ENCODE results near the gene MST1R. TPM values are rescaled to one million over a fixed set of nuclear protein-coding genes. Genes with fewer than 3 reads are reported as not detected.

The MST1R gene
- polyA plus RNA-seq, 1 experiment, result 0.64 TPM

DNA sequence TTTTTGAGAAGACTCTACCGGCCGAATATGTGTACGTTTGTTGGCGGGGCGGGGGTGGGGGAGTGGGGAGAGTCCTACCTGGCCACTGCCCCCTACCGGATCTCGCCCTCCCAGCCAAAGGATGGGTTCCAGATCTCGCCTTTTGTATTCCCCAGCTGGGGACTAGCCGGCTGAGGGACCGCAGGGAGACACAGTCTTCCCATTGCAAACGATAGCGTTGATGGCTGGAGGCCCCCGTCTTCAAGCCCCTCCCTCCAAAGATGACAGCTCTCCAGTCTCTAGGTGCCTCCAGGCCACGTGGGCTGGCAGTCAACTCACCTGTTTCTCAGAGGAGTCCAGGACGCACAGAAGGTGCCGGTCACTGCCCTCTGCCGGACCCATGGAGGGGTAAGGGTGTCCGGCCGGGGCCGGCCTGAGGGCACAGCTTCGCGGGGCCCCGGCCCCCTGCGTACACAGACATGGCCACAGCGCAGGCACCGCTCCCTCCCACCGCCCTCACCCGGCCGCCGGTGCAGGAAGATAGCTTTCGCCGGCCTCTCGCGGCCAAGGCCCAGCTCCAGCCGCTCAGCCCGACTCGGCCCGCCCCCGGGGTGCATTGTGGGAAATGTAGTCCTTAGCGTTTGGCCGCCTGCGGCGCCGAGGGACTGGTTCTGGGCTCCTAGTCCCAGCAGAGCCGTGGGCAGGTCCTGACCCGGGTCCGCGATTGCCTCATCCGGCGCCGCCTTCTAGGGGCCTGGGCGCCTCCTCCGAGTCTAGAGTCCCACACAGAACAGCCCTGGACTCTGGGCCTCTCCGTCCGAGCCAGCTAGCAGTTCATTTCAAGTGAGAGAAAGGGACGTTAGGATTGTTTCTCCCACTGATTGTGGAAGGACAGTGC is 25.9 kb upstream of the MST1R start, which contains the start of gene MON1A:
MON1A (minus strand) TSS at position 521 of the 877 bp plus-strand sequence. CDS start 16,465 bp downstream, outside the sequence.
- Histone ChIP-seq H3K4me3 (ENCODE audit: low read depth, low read length) (peak within 1 kb of the TSS; percentile 90), H3K36me3 (ENCODE audit: control insufficient read depth, insufficient read depth, low read length) (no peaks in the 10 kb centered on the region; the same call in 1 of the 2 replicates), H3K27me3 (ENCODE audit: control insufficient read depth, insufficient read depth, low read length) (no peaks in the 10 kb centered on the region)
- CTCF ChIA-PET, result interaction anchor here (0.9 to 1.7 kb wide), 9 partner anchors 9 to 139 kb away, joined by 3 to 6 read pairs (median 3); partner anchors contain the start of gene RBM6
- POLR2A ChIA-PET, result interaction anchor here (0.6 to 1.0 kb wide), 2 partner anchors 11 to 78 kb away, joined by 4 to 9 read pairs; partner anchors contain the start of gene RBM6
- peak; percentile 52 for DNase-seq (ENCODE audit: low read depth)
- TF ChIP-seq, protein P1, sequence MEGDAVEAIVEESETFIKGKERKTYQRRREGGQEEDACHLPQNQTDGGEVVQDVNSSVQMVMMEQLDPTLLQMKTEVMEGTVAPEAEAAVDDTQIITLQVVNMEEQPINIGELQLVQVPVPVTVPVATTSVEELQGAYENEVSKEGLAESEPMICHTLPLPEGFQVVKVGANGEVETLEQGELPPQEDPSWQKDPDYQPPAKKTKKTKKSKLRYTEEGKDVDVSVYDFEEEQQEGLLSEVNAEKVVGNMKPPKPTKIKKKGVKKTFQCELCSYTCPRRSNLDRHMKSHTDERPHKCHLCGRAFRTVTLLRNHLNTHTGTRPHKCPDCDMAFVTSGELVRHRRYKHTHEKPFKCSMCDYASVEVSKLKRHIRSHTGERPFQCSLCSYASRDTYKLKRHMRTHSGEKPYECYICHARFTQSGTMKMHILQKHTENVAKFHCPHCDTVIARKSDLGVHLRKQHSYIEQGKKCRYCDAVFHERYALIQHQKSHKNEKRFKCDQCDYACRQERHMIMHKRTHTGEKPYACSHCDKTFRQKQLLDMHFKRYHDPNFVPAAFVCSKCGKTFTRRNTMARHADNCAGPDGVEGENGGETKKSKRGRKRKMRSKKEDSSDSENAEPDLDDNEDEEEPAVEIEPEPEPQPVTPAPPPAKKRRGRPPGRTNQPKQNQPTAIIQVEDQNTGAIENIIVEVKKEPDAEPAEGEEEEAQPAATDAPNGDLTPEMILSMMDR (IDR thresholded peaks at IDR 0.05; ENCODE audit: insufficient read depth, low read depth, low read length), result peak; percentile 46

DNA sequence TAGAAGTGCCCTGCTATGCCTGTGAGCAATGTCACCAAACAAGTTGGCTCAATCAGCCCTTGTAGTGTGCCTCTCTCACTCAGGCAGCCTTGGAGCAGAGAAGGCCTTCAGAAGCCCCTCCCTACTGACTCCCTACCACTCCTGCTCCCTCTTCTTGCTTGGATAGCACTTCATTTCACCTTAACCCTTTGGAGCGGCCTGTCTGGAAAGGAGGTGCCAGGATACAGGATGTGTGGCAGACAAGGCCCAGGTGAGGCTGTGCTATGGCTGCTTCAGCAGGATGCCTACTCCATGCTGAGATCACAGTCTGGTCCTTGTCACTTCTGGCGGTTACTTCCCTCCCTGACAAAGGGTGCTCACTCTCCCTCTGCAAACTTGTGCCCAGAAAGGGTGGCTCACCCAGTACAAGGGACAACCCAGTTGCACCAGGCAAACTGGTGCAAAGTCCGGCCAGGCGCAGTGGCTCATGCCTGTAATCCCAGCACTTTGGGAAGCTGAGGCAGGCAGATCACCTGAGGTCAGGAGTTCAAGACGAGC is 24.9 kb upstream of the MST1R start:
- CTCF ChIA-PET, result interaction anchor here (1.0 to 1.7 kb wide), 6 partner anchors 8 to 23 kb away, joined by 3 to 6 read pairs (median 3); partner anchors contain the start of gene RBM6
- H3K4me3 ChIP-seq (ENCODE audit: low read depth, low read length), result no peak overlapping the region
- no peaks in the 10 kb centered on the region for H3K27me3 ChIP-seq (ENCODE audit: control insufficient read depth, insufficient read depth, low read length)
- POLR2A ChIA-PET, result no interaction called here
- TF ChIP-seq, protein P1 (IDR thresholded peaks at IDR 0.05; ENCODE audit: insufficient read depth, low read depth, low read length), result no peak
- H3K36me3 ChIP-seq (ENCODE audit: control insufficient read depth, insufficient read depth, low read length), result no peaks in the 10 kb centered on the region; the same call in 1 of the 2 replicates
- DNase-seq (ENCODE audit: low read depth), result no peak

- ChIA-PET CTCF (interaction anchor here (0.8 to 1.3 kb wide), 2 partner anchors 21 to 388 kb away, joined by 3 read pairs; no protein-coding TSS in a partner anchor), POLR2A (no interaction called here)
- no peak for DNase-seq (ENCODE audit: low read depth)
- H3K27me3 ChIP-seq (ENCODE audit: control insufficient read depth, insufficient read depth, low read length), result no peaks in the 10 kb centered on the region
- no peaks in the 10 kb centered on the region; the same call in 1 of the 2 replicates for H3K36me3 ChIP-seq (ENCODE audit: control insufficient read depth, insufficient read depth, low read length)
- TF ChIP-seq, protein P1 (IDR thresholded peaks at IDR 0.05; ENCODE audit: insufficient read depth, low read depth, low read length), result no peak
- no peak overlapping the region for H3K4me3 ChIP-seq (ENCODE audit: low read depth, low read length)
Measured at GRCh38 chr3:49927798-49928197, 24.1 kb upstream of the MST1R start.

- TF ChIP-seq, protein P1 (IDR thresholded peaks at IDR 0.05; ENCODE audit: insufficient read depth, low read depth, low read length), result no peak
- no peak for DNase-seq (ENCODE audit: low read depth)
- H3K4me3 ChIP-seq (ENCODE audit: low read depth, low read length), result no peak overlapping the region
- no peaks in the 10 kb centered on the region; the same call in 1 of the 2 replicates for H3K36me3 ChIP-seq (ENCODE audit: control insufficient read depth, insufficient read depth, low read length)
- H3K27me3 ChIP-seq (ENCODE audit: control insufficient read depth, insufficient read depth, low read length), result no peaks in the 10 kb centered on the region
- POLR2A ChIA-PET, result no interaction called here
- CTCF ChIA-PET, result no interaction called here
Measured at GRCh38 chr3:49926117-49926728, 22.6 kb upstream of the MST1R start.

Measured in BJ (cell line).